Body of pancreas (tissue), 4 donors: ENCODE results near the gene ADAMTSL5. TPM values are rescaled to one million over a fixed set of nuclear protein-coding genes. Genes with fewer than 3 reads are reported as not detected.
"Not testable (repeated sequence)": the region's sequence is repeated elsewhere in the genome, so short reads cannot be mapped to it uniquely, and the experiment has no call there.

Experiments used
- ATAC-seq: fragments of 150-250 bp; one replicate; pipeline ENCODE4 v1.9.1; 2016
- DNase-seq, 4 donors: peaks; one replicate each; pipeline ENCODE4 v3.0.0-alpha.2; 2019
- H3K27ac ChIP-seq, 4 donors: fragments of 200-600 bp; sonication (generic); 1 replicate in 3 of 4; 2 replicates in 1 of 4; pipeline versions ENCODE4 v1.5.1 to v1.6.1; 2016 to 2019; ENCODE audit warnings: mild to moderate bottlenecking in 1 of 4, mixed read lengths in 1 of 4, moderate library complexity in 1 of 4
- H3K27me3 ChIP-seq, 2 donors: fragments of 200-600 bp; sonication (generic); one replicate each; pipeline ENCODE4 v1.6.0; 2016; ENCODE audit warnings: mild to moderate bottlenecking in 1 of 2
- H3K36me3 ChIP-seq, 2 donors: fragments of 200-600 bp; sonication (generic); replicated peaks in 1 of 2; 2 replicates each; pipeline ENCODE4 v1.5.1; 2016; ENCODE audit warnings: low read depth in 2 of 2; ENCODE audit not compliant: insufficient read depth in 1 of 2
- H3K4me1 ChIP-seq: fragments of 200-600 bp; sonication (generic); one replicate; pipeline ENCODE4 v1.6.0; 2016
- H3K4me3 ChIP-seq, 2 donors: fragments of 200-600 bp; sonication (generic); 1 replicate in 1 of 2; 2 replicates in 1 of 2; pipeline ENCODE4 v1.5.1; 2016 to 2019
- H3K9me3 ChIP-seq, 3 donors: fragments of 200-600 bp; sonication (generic); 1 replicate in 2 of 3; 2 replicates in 1 of 3; pipeline ENCODE4 v1.5.1; 2016
- CTCF ChIP-seq, 7 experiments: fragments of 450-650 bp in 4 of 7; fragments of 200-600 bp in 3 of 7; sonication (generic) in 3 of 7; IDR thresholded peaks; one replicate each; pipeline ENCODE4 v1.5.1; 2016 to 2019; ENCODE audit warnings: antibody characterized with exemption in 7 of 7
- POLR2A ChIP-seq, 3 donors: fragments of 450-650 bp; IDR thresholded peaks; one replicate each; pipeline ENCODE4 v1.6.1; 2016; ENCODE audit warnings: antibody characterized with exemption in 3 of 3, mild to moderate bottlenecking in 2 of 3
- WGBS, 2 donors: methylation state at CpG; one replicate each; pipeline ENCODE4 v1.1.5; 2017; 5-methylcytosine and 5-hydroxymethylcytosine counted together
- intact Hi-C: fragments of 100-400 bp; cut with DNase I; formaldehyde crosslinking; loops from one replicate; pipeline ENCODE4 v1.15.1; 2023
- total RNA-seq, 2 donors: library from RNA; depleted of rRNA; stranded (reverse); fragments of >200 nt; gene quantifications; one replicate each; pipeline ENCODE4 v1.1.0, GENCODE V29; 2016

ADAMTSL5 gene
- total RNA-seq, 2 donors from 2014 or later, result 1.3 TPM; not detected in 1

- Histone ChIP-seq H3K36me3 (no peaks in the 10 kb centered on the region), H3K27ac (no peak overlapping the region), H3K9me3 (no peaks in the 10 kb centered on the region), H3K4me3 (no peak overlapping the region), H3K4me1 (peaks cover 11% of the 10 kb centered on the region), H3K27me3 (peaks cover 0 to 20% of the 10 kb centered on the region in 2 donors)
- WGBS, 2 donors, result 64 to 80% methylated on average over 5 to 13 of the region's 17 CpGs
- intact Hi-C loops, result no loop called here
- ATAC-seq (no peak), DNase-seq (no peak)
- TF ChIP-seq POLR2A (IDR thresholded peaks at IDR 0.05) (no peak), CTCF (IDR thresholded peaks at IDR 0.05) (no peak)
Measured at GRCh38 chr19:1520203-1520780, 7.5 kb upstream of the ADAMTSL5 start.

- intact Hi-C loops, result loop anchor here (10.0 kb wide), 1 partner anchor 235 kb away; the partner anchor contains the start of gene EFNA2
- WGBS, 2 donors, result 75 to 77% methylated on average over 7 to 8 of the region's 8 CpGs
- ATAC-seq, result not testable (repeated sequence)
Measured at GRCh38 chr19:1519802-1520201, 7.0 kb upstream of the ADAMTSL5 start.

DNA sequence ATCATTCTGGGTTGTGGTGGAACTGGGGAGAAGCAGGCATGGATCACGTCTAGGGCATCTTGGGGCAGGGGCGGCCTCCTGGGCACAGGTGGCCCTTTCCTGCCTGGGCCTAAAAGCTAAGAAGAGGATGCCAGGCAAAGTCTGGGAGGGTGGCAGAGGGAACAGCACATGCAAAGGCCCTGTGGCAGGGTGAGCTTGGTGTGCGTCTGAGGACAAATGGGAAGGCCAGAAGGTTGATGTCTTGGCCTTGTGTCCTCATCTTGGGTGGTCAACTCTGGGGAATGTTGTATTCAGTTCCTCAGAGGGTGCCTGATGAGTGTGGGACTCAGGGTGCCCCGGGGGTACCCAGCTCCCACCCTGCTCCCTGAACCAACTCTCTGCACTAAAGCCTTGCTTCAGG, 5.7 kb upstream of the ADAMTSL5 start:
- peaks cover 0 to 8% of the 10 kb centered on the region in 2 donors for H3K27me3 ChIP-seq
- H3K27ac ChIP-seq, result no peak overlapping the region
- 68 to 91% methylated on average over 4 of the region's 4 CpGs for WGBS, 2 donors
- no peak for DNase-seq
- no peak for TF ChIP-seq CTCF (IDR thresholded peaks at IDR 0.05)
- no peak for TF ChIP-seq POLR2A (IDR thresholded peaks at IDR 0.05)
- peaks cover 4% of the 10 kb centered on the region for H3K4me1 ChIP-seq
- no peak overlapping the region for H3K4me3 ChIP-seq
- intact Hi-C loops, result loop anchor here (10.0 kb wide), 1 partner anchor 234 kb away; the partner anchor contains the start of gene EFNA2
- no peaks in the 10 kb centered on the region for H3K9me3 ChIP-seq
- no peaks in the 10 kb centered on the region for H3K36me3 ChIP-seq
- no peak for ATAC-seq

More at GRCh38 chr19:1519802-1520201, 7.0 kb upstream of the ADAMTSL5 start:
- peaks cover 11% of the 10 kb centered on the region for H3K4me1 ChIP-seq
- H3K9me3 ChIP-seq, H3K27ac ChIP-seq, DNase-seq, H3K36me3 ChIP-seq, H3K4me3 ChIP-seq: not testable (repeated sequence)
- peaks cover 0 to 16% of the 10 kb centered on the region in 2 donors for H3K27me3 ChIP-seq

- peaks cover 13% of the 10 kb centered on the region for H3K4me1 ChIP-seq
- WGBS, 2 donors, result 73 to 84% methylated on average over 6 to 8 of the region's 8 CpGs
- no peak overlapping the region for H3K4me3 ChIP-seq
- no peaks in the 10 kb centered on the region for H3K36me3 ChIP-seq
- no peak for ATAC-seq
- no peaks in the 10 kb centered on the region for H3K9me3 ChIP-seq
- no peak overlapping the region for H3K27ac ChIP-seq
- H3K27me3 ChIP-seq, result peaks cover 0 to 21% of the 10 kb centered on the region in 2 donors
- DNase-seq, result no peak
- TF ChIP-seq POLR2A (IDR thresholded peaks at IDR 0.05), result no peak
- TF ChIP-seq CTCF (IDR thresholded peaks at IDR 0.05), result no peak
- intact Hi-C loops, result loop anchor here (10.0 kb wide), 1 partner anchor 232 kb away; the partner anchor contains the start of gene EFNA2
Measured at GRCh38 chr19:1516395-1516753, 3.6 kb upstream of the ADAMTSL5 start.

DNA sequence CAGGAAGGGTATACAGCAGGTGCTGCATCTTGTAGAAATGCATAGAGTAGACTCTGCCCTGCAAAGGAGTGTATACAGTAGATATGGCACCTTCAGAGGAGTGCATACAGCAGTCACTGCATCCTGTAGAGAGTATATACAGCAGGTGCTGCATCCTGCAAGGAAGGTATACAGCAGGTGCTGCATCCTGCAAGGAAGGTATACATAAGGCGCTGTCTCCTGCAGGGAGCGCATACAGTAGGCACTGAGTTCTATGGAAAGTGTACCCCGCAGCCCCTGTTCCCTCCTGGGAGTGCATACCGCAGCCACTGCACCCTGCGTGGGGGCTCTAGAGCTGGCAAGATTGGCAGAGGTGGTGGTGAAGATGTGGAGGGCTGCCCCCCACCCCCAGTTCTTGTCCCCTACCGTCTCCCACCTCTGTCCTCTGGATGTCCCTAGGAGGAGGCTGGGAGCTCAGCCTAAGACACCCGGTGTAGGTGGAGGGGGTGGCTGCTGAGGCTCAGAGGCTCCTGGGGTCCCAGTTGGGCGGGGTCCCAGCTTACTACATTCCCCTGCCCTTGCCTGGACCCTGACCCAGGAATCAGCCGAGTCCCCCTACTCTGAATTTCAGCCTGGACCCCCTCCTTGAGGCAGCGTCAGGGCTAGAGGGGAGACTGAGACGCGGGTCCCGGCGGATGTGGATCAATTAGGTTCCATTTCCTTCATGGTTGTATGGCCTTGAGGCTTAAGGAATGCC, 2.3 kb upstream of the ADAMTSL5 start:
- Histone ChIP-seq H3K4me1 (peaks cover 13% of the 10 kb centered on the region), H3K27ac (no peak overlapping the region), H3K9me3 (no peaks in the 10 kb centered on the region), H3K27me3 (peaks cover 0 to 21% of the 10 kb centered on the region in 2 donors), H3K4me3 (no peak overlapping the region), H3K36me3 (no peaks in the 10 kb centered on the region)
- no peak for TF ChIP-seq CTCF (IDR thresholded peaks at IDR 0.05)
- TF ChIP-seq POLR2A (IDR thresholded peaks at IDR 0.05), result no peak
- no peak for DNase-seq
- 51 to 65% methylated on average over 12 to 14 of the region's 14 CpGs for WGBS, 2 donors
- ATAC-seq, result no peak
- intact Hi-C loops, result loop anchor here (10.0 kb wide), 1 partner anchor 230 kb away; the partner anchor contains the start of gene EFNA2
